A673 (cell line): Measurements from ENCODE around the gene PGBD5.

Experiments used
- EZH2 ChIP-seq: fragments of 200-600 bp; sonication (generic); IDR thresholded peaks from 2 replicates; pipeline ENCODE4 v1.6.1; 2017; ENCODE audit warnings: borderline replicate concordance, low read depth, mild to moderate bottlenecking, mixed read lengths, antibody characterized with exemption, low read length; ENCODE audit not compliant: poor library complexity, severe bottlenecking
- TF ChIP-seq, protein P1 (sequence below): fragments of 300-800, 200-600 bp; sonication (generic); conservative IDR thresholded peaks from 2 replicates; pipeline ENCODE4 v1.5.1; 2017; ENCODE audit warnings: low read depth, mild to moderate bottlenecking, antibody characterized with exemption, low read length, moderate library complexity, mixed read lengths

DNA sequence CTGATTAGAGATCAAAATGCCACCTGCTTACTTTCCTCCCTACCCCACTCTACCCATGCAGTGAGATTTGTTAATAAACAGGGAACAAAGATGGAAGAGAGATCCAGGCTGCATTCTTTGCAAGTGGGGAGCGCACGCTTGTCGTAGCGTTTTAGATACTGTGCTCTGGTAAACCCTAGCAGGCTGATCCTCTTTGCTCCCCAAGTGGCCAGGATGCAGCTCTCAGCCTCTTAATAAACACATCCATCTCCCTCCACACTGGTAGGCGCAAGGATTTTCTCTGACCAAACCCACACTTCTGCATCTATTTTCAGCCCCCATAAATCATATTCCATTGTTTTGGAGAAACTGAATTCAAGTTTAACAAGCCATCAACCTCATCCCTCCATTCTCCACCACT lies 2.9 kb downstream of the PGBD5 start:
- TF ChIP-seq, protein P1, sequence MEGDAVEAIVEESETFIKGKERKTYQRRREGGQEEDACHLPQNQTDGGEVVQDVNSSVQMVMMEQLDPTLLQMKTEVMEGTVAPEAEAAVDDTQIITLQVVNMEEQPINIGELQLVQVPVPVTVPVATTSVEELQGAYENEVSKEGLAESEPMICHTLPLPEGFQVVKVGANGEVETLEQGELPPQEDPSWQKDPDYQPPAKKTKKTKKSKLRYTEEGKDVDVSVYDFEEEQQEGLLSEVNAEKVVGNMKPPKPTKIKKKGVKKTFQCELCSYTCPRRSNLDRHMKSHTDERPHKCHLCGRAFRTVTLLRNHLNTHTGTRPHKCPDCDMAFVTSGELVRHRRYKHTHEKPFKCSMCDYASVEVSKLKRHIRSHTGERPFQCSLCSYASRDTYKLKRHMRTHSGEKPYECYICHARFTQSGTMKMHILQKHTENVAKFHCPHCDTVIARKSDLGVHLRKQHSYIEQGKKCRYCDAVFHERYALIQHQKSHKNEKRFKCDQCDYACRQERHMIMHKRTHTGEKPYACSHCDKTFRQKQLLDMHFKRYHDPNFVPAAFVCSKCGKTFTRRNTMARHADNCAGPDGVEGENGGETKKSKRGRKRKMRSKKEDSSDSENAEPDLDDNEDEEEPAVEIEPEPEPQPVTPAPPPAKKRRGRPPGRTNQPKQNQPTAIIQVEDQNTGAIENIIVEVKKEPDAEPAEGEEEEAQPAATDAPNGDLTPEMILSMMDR, result no peak
- TF ChIP-seq EZH2, result no peak
